ENCODE measurements around the gene RUVBL1.

GRCh38 chr3:128155616-128156360 lies 32.2 kb upstream of the RUVBL1 start:
- TF ChIP-seq CTCF (IDR thresholded peaks at IDR 0.05 in 4 of 5, conservative IDR thresholded peaks at IDR 0.05 in 1 of 5) (no peak), POLR2A (IDR thresholded peaks at IDR 0.05) (no peak)

Data from gastrocnemius medialis (tissue), 4 donors.